ENCODE measurements around the gene CD164L2.

The CD164L2 gene

GRCh38 chr1:27366113-27366410 lies 17.1 kb downstream of the CD164L2 start:
- H3K9me3 Mint-ChIP-seq = no peaks in the 10 kb centered on the region
- peaks cover 26% of the 10 kb centered on the region for H3K4me1 Mint-ChIP-seq (ENCODE audit: low read depth)
- H3K27ac Mint-ChIP-seq = peak overlapping the region; percentile 90
- H3K36me3 Mint-ChIP-seq (ENCODE audit: low read depth) = no peaks in the 10 kb centered on the region
- DNase-seq = peak; percentile 85
- H3K4me3 Mint-ChIP-seq = peak overlapping the region; percentile 86
- H3K27me3 Mint-ChIP-seq = no peaks in the 10 kb centered on the region

GRCh38 chr1:27365372-27366112 lies 17.6 kb downstream of the CD164L2 start:
- Mint-ChIP-seq H3K4me3 (peak overlapping the region; percentile 86), H3K27ac (peak overlapping the region; percentile 90), H3K36me3 (ENCODE audit: low read depth) (no peaks in the 10 kb centered on the region), H3K9me3 (no peaks in the 10 kb centered on the region), H3K4me1 (ENCODE audit: low read depth) (peaks cover 26% of the 10 kb centered on the region), H3K27me3 (no peaks in the 10 kb centered on the region)
- DNase-seq = peak; percentile 88

GRCh38 chr1:27364696-27365371 lies 18.3 kb downstream of the CD164L2 start:
- H3K27ac Mint-ChIP-seq = no peak overlapping the region
- no peaks in the 10 kb centered on the region for H3K9me3 Mint-ChIP-seq
- H3K4me1 Mint-ChIP-seq (ENCODE audit: low read depth) = peaks cover 31% of the 10 kb centered on the region
- peak overlapping the region; percentile 86 for H3K4me3 Mint-ChIP-seq
- no peak for DNase-seq
- H3K36me3 Mint-ChIP-seq (ENCODE audit: low read depth) = no peaks in the 10 kb centered on the region
- H3K27me3 Mint-ChIP-seq = no peaks in the 10 kb centered on the region

DNA sequence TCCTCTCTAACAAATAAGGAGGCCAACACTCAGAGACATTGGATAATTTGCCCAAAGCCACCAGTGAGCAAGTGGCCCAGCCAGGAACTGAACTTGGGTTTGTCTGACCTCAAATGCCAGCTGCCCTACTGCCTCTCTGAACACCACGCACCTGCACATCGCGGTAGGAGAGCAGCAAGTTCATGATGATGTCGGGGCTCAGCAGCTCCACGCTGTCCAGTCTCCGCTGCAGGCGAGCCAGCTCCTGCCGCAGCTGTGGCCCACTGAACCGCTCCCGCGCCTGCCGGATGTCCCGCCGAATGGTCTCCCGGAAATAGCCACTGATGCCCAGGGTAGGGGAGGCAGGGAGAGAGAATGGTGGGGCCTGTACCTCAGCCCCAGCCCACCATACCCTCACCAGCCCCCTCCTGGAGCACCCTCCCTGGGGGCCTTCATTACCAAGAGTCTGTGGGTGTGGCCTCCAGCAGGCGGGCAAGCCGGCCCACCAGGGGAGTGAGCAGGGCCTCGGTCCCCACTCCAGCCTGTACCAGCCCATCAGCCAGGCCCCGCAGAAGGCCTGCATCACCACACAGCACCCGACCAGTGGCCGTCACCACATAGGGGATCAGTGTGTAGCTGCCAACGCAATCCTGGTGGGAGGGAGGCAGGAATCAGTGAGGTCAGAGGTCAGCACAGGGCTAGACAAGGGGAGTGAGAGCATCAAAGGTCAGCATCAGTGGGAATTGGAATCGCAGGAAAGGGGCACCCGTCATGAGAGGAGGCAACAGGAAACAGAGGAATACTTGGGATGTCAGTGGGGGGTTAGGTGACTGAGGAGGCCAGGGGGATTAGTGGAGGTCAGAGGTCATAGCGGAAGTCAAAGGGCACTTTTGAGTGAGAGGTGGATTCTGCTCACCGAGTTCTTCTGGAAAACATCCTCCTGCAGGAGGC lies 19.1 kb downstream of the CD164L2 start:
- H3K4me3 Mint-ChIP-seq = no peak overlapping the region
- no peaks in the 10 kb centered on the region for H3K36me3 Mint-ChIP-seq (ENCODE audit: low read depth)
- no peaks in the 10 kb centered on the region for H3K9me3 Mint-ChIP-seq
- H3K27me3 Mint-ChIP-seq = no peaks in the 10 kb centered on the region
- peaks cover 34% of the 10 kb centered on the region for H3K4me1 Mint-ChIP-seq (ENCODE audit: low read depth)
- DNase-seq = no peak
- no peak overlapping the region for H3K27ac Mint-ChIP-seq

DNA sequence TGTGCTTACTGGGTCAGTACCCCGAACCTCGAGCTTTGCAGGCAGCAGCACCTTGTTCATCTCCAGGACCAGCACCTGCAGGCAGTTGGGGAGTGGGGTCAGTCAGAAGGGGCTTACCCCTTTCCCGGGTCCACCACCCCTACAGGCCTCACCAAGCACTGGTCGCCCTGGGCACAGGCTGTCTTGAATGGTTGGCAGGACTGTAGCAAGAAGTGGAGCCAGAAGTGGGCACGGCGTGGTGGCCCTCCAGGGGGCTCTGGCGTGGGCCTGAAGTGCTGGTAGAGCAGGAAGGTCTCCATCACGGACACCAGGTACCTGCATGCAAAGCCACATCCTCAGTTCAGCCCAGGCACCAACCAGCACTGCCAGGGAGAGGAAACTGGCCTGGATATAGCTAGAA lies 21.6 kb downstream of the CD164L2 start:
- Mint-ChIP-seq H3K4me3 (no peak overlapping the region), H3K27me3 (no peaks in the 10 kb centered on the region), H3K9me3 (no peaks in the 10 kb centered on the region), H3K4me1 (ENCODE audit: low read depth) (peaks cover 44% of the 10 kb centered on the region), H3K36me3 (ENCODE audit: low read depth) (no peaks in the 10 kb centered on the region), H3K27ac (no peak overlapping the region)
- no peak for DNase-seq

GRCh38 chr1:27361044-27361402 lies 22.1 kb downstream of the CD164L2 start:
- H3K36me3 Mint-ChIP-seq (ENCODE audit: low read depth) = no peaks in the 10 kb centered on the region
- no peaks in the 10 kb centered on the region for H3K9me3 Mint-ChIP-seq
- DNase-seq = no peak
- H3K27me3 Mint-ChIP-seq = no peaks in the 10 kb centered on the region
- peak overlapping the region; percentile 35 for H3K4me3 Mint-ChIP-seq
- peaks cover 48% of the 10 kb centered on the region for H3K4me1 Mint-ChIP-seq (ENCODE audit: low read depth)
- H3K27ac Mint-ChIP-seq = no peak overlapping the region

DNA sequence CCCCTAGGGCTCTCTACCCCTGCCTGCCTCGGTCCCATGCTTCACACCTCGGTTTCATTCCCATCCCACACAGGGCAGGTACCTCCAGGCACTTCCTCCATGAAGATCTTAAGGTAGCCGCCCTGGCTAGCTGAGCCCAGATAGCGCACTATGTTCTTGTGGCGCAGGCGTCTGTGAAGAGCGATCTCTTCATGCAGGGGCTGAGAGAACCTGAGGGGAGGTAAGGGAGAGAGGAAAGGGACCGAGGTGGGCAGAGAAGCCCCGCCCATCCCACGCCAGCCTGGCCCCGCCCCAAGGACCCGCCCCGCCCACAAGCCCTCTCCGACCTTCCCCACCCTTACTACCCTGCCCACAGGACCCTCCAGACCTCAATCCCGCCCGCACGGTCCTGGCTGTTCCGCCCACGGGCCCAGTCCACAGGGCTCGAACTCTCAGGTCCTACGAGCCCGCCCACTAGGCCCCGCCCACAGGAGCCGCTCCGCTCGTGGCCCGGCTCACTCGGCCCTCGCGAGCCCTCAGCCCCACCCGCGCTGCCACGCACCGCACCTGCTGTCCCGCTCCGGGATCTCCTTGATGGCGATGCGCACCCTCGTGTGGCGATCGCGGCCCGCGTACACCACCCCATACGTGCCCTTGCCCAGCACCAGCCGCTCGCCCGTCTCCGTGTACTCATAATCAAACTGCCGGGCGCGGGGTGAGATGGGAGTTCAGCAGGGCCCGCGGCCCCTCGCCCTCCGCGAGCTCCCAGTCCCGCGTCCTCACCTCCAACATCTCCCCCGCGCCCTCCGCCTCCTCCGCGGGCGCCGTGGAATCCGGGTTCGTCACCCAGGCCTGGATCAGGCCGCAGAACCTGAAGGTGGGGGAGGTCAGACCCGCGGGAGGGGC lies 22.7 kb downstream of the CD164L2 start:
- H3K27ac Mint-ChIP-seq = no peak overlapping the region
- H3K4me1 Mint-ChIP-seq (ENCODE audit: low read depth) = peaks cover 49% of the 10 kb centered on the region
- peak overlapping the region; percentile 35 for H3K4me3 Mint-ChIP-seq
- peak; percentile 68 for DNase-seq
- no peaks in the 10 kb centered on the region for H3K36me3 Mint-ChIP-seq (ENCODE audit: low read depth)
- H3K9me3 Mint-ChIP-seq = no peaks in the 10 kb centered on the region
- H3K27me3 Mint-ChIP-seq = no peaks in the 10 kb centered on the region

GRCh38 chr1:27359822-27360158 lies 23.3 kb downstream of the CD164L2 start:
- H3K9me3 Mint-ChIP-seq = no peaks in the 10 kb centered on the region
- H3K4me1 Mint-ChIP-seq (ENCODE audit: low read depth) = peaks cover 45% of the 10 kb centered on the region
- no peaks in the 10 kb centered on the region for H3K27me3 Mint-ChIP-seq
- no peak overlapping the region for H3K27ac Mint-ChIP-seq
- H3K4me3 Mint-ChIP-seq = peak overlapping the region; percentile 35
- no peaks in the 10 kb centered on the region for H3K36me3 Mint-ChIP-seq (ENCODE audit: low read depth)
- no peak for DNase-seq

GRCh38 chr1:27358928-27359313 lies 24.2 kb downstream of the CD164L2 start:
- Mint-ChIP-seq H3K27ac (no peak overlapping the region), H3K27me3 (no peaks in the 10 kb centered on the region), H3K4me1 (ENCODE audit: low read depth) (peaks cover 40% of the 10 kb centered on the region), H3K36me3 (ENCODE audit: low read depth) (no peaks in the 10 kb centered on the region), H3K4me3 (no peak overlapping the region), H3K9me3 (no peaks in the 10 kb centered on the region)
- DNase-seq = no peak

DNA sequence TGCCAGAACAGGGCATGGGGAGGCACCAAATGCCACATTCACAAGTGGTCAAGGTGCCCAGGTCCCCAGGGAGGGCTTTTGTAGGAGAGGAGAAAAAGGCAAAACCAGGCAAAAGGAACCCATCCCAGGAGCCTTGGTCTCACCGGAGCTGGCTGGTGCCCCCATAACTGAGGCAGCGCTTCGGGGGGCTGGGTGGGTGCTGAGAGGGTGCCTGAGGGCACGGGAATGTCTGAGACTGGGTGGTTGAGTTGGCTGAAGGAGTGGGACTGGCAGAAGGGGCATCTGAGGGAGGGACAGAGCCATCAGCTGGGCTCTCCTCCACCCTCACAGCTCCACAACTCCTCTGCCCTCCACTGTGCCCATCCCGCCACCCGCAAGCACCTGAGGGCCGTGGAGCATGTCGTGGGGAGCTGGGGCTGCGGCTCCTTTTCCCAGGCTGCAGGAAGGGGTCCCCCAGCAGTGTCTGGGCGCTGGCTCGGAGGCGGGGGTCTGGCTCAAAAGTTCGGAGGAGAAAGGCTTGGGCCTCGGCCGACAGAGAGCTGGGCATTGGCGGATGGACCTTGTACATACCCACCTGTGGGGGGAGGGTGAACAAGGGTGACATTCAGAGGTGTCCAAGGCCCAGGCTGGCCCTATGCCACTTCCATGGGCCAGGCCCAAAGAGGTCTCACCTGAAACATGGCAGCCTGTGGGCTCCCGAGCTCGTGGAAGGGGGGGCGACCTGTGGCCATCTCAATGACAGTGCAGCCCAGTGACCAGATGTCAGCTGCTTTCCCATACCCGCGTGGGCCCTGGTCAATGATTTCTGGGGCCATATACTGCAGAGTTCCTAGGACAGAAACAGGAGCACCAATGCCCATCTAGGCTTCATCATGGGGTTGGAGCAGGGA lies 24.9 kb downstream of the CD164L2 start:
- DNase-seq = no peak
- H3K36me3 Mint-ChIP-seq (ENCODE audit: low read depth) = no peaks in the 10 kb centered on the region
- H3K27me3 Mint-ChIP-seq = no peaks in the 10 kb centered on the region
- H3K4me1 Mint-ChIP-seq (ENCODE audit: low read depth) = peaks cover 40% of the 10 kb centered on the region
- no peak overlapping the region for H3K27ac Mint-ChIP-seq
- no peaks in the 10 kb centered on the region for H3K9me3 Mint-ChIP-seq
- H3K4me3 Mint-ChIP-seq = no peak overlapping the region

GRCh38 chr1:27357281-27358037 lies 25.7 kb downstream of the CD164L2 start:
- no peaks in the 10 kb centered on the region for H3K9me3 Mint-ChIP-seq
- H3K4me3 Mint-ChIP-seq = peak overlapping the region; percentile 70
- H3K27me3 Mint-ChIP-seq = no peaks in the 10 kb centered on the region
- peaks cover 2% of the 10 kb centered on the region for H3K36me3 Mint-ChIP-seq (ENCODE audit: low read depth)
- H3K4me1 Mint-ChIP-seq (ENCODE audit: low read depth) = peaks cover 40% of the 10 kb centered on the region
- peak; percentile 92 for DNase-seq
- H3K27ac Mint-ChIP-seq = peak overlapping the region; percentile 66

GRCh38 chr1:27356619-27357280 lies 26.4 kb downstream of the CD164L2 start:
- H3K4me1 Mint-ChIP-seq (ENCODE audit: low read depth) = peaks cover 40% of the 10 kb centered on the region
- peak overlapping the region; percentile 66 for H3K27ac Mint-ChIP-seq
- no peaks in the 10 kb centered on the region for H3K9me3 Mint-ChIP-seq
- peak overlapping the region; percentile 70 for H3K4me3 Mint-ChIP-seq
- DNase-seq = no peak
- no peaks in the 10 kb centered on the region for H3K27me3 Mint-ChIP-seq
- H3K36me3 Mint-ChIP-seq (ENCODE audit: low read depth) = peaks cover 2% of the 10 kb centered on the region
